ENCODE measurements around the gene PLXNA2.

GRCh38 chr1:208058756-208059155 lies 185.4 kb downstream of the PLXNA2 start:
- TF ChIP-seq CTCF (IDR thresholded peaks at IDR 0.05; ENCODE audit: extremely low read depth in 1 of 2, insufficient read depth in 1 of 2, low read depth in 1 of 2, low read length in 2 of 2) (no peak), POLR2AphosphoS5 (IDR thresholded peaks at IDR 0.05; ENCODE audit: insufficient read depth, low read depth, low read length) (no peak)
